Suprapubic skin (tissue), 4 donors: ENCODE results near the gene ANKS1A. TPM values are rescaled to one million over a fixed set of nuclear protein-coding genes. Genes with fewer than 3 reads are reported as not detected.
"Not testable (repeated sequence)": the region's sequence is repeated elsewhere in the genome, so short reads cannot be mapped to it uniquely, and the experiment has no call there.

ENCODE experiments used
- DNase-seq, 2 donors: peaks; one replicate each; pipeline ENCODE4 v3.0.0-alpha.2; 2019; ENCODE audit warnings: low spot score in 2 of 2
- H3K27ac ChIP-seq: fragments of 200-600 bp; sonication (generic); one replicate; pipeline ENCODE4 v1.5.1; 2019
- H3K27me3 ChIP-seq: fragments of 200-600 bp; sonication (generic); one replicate; pipeline ENCODE4 v1.5.1; 2019
- H3K36me3 ChIP-seq: fragments of 200-600 bp; sonication (generic); one replicate; pipeline ENCODE4 v1.5.1; 2019
- H3K4me1 ChIP-seq: fragments of 200-600 bp; sonication (generic); one replicate; pipeline ENCODE4 v1.5.1; 2019
- H3K4me3 ChIP-seq: fragments of 200-600 bp; sonication (generic); one replicate; pipeline ENCODE4 v1.5.1; 2019; ENCODE audit warnings: mild to moderate bottlenecking
- H3K9me3 ChIP-seq: fragments of 200-600 bp; sonication (generic); one replicate; pipeline ENCODE4 v1.5.1; 2019
- EP300 ChIP-seq: sonication (generic); formaldehyde crosslinking; IDR thresholded peaks from one replicate; pipeline ENCODE4 v1.6.1; 2017; ENCODE audit warnings: antibody characterized with exemption
- POLR2A ChIP-seq, 2 donors: fragments of 450-650 bp; IDR thresholded peaks; one replicate each; pipeline ENCODE4 v1.6.1; 2017; ENCODE audit warnings: antibody characterized with exemption in 2 of 2, mild to moderate bottlenecking in 2 of 2, moderate library complexity in 2 of 2
- POLR2AphosphoS5 ChIP-seq, 3 donors: sonication (generic); formaldehyde crosslinking; IDR thresholded peaks; one replicate each; pipeline ENCODE4 v1.6.1; 2017; ENCODE audit warnings: antibody characterized with exemption in 3 of 3
- WGBS: methylation state at CpG from one replicate; pipeline ENCODE4 v1.1.5; 2018; 5-methylcytosine and 5-hydroxymethylcytosine counted together
- total RNA-seq, 4 donors: library from RNA; depleted of rRNA; stranded (reverse); fragments of >200 nt; gene quantifications; one replicate each; pipeline ENCODE4 v1.1.0, GENCODE V29; 2016
- TF ChIP-seq, protein P1 (sequence below), 2 donors: fragments of 200-600 bp in 1 of 2; fragments of 450-650 bp in 1 of 2; sonication (generic) in 1 of 2; IDR thresholded peaks; one replicate each; pipeline ENCODE4 v1.5.1; 2016 to 2019; ENCODE audit warnings: antibody characterized with exemption in 2 of 2, mild to moderate bottlenecking in 1 of 2, moderate library complexity in 1 of 2

ANKS1A gene
- total RNA-seq, 4 donors from 2014 or later, result 24.7 to 34.6 (median 30.5) TPM

DNA sequence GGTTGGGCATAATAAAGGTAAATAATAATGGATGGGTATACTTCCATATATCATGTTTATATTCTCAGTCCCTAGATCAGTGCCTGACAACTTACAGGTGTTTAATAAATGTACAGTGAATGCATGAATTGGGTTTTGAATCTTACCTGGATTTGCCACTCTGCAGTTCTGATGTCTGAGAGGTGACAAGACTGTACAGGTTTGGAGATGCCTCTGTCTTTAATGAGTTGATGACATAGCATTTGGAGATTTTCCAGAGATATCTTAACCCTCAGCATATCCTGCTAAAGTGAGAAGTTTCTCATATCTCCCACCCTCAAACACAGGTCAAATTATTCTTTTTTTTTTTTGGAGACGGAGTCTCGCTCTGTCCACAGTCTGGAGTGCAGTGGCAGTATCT is 2.2 kb downstream of the ANKS1A start:
- WGBS, result 97% methylated on average over 2 of the region's 2 CpGs
- Histone ChIP-seq H3K9me3 (no peaks in the 10 kb centered on the region), H3K27me3 (no peaks in the 10 kb centered on the region), H3K4me1 (peaks cover 47% of the 10 kb centered on the region), H3K27ac (peak overlapping the region; percentile 31), H3K36me3 (no peaks in the 10 kb centered on the region), H3K4me3 (peak overlapping the region; percentile 98)
- TF ChIP-seq POLR2A (IDR thresholded peaks at IDR 0.05), result no peak
- no peak for TF ChIP-seq EP300
- TF ChIP-seq, protein P1, sequence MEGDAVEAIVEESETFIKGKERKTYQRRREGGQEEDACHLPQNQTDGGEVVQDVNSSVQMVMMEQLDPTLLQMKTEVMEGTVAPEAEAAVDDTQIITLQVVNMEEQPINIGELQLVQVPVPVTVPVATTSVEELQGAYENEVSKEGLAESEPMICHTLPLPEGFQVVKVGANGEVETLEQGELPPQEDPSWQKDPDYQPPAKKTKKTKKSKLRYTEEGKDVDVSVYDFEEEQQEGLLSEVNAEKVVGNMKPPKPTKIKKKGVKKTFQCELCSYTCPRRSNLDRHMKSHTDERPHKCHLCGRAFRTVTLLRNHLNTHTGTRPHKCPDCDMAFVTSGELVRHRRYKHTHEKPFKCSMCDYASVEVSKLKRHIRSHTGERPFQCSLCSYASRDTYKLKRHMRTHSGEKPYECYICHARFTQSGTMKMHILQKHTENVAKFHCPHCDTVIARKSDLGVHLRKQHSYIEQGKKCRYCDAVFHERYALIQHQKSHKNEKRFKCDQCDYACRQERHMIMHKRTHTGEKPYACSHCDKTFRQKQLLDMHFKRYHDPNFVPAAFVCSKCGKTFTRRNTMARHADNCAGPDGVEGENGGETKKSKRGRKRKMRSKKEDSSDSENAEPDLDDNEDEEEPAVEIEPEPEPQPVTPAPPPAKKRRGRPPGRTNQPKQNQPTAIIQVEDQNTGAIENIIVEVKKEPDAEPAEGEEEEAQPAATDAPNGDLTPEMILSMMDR (IDR thresholded peaks at IDR 0.05), result no peak
- no peak for TF ChIP-seq POLR2AphosphoS5 (IDR thresholded peaks at IDR 0.05)
- no peak for DNase-seq

DNA sequence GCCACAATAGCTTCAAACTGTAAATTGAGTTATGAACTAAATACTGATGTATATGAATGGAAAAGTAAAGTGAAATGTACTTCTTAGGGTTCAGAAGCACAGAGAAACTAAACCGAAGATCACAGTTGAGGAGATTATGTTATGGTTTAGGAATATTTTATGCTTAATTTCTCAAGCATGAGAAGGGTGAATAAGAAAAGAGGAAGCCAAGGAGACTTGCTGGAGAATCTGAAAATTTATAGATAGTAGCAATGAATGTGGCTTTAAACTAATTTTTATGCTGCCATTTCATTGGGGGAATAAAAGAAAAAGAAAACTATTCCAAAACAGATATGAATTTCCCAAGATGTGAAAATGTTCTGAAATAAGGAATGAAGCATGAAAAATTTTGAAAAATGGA is 5.6 kb downstream of the ANKS1A start:
- peaks cover 30% of the 10 kb centered on the region for H3K4me1 ChIP-seq
- H3K27me3 ChIP-seq, result no peaks in the 10 kb centered on the region
- WGBS, result 93% methylated on average over 1 of the region's 1 CpG

GRCh38 chr6:34897130-34897529 is 8.1 kb downstream of the ANKS1A start:
- 91% methylated on average over 1 of the region's 1 CpG for WGBS
- Histone ChIP-seq H3K9me3 (no peaks in the 10 kb centered on the region), H3K4me3 (no peak overlapping the region), H3K4me1 (peaks cover 6% of the 10 kb centered on the region), H3K27me3 (no peaks in the 10 kb centered on the region), H3K36me3 (no peaks in the 10 kb centered on the region), H3K27ac (no peak overlapping the region)
- no peak for DNase-seq
- TF ChIP-seq POLR2AphosphoS5 (IDR thresholded peaks at IDR 0.05) (no peak), EP300 (no peak), POLR2A (IDR thresholded peaks at IDR 0.05) (no peak)
- TF ChIP-seq, protein P1 (IDR thresholded peaks at IDR 0.05), result no peak

More for the DNA sequence above, 5.6 kb downstream of the ANKS1A start:
- H3K9me3 ChIP-seq, result no peaks in the 10 kb centered on the region
- H3K27ac ChIP-seq, result no peak overlapping the region
- no peak for DNase-seq
- H3K4me3 ChIP-seq, result no peak overlapping the region
- H3K36me3 ChIP-seq, result no peaks in the 10 kb centered on the region
- TF ChIP-seq POLR2AphosphoS5 (IDR thresholded peaks at IDR 0.05), result no peak
- no peak for TF ChIP-seq EP300
- no peak for TF ChIP-seq POLR2A (IDR thresholded peaks at IDR 0.05)
- TF ChIP-seq, protein P1 (IDR thresholded peaks at IDR 0.05), result no peak

DNA sequence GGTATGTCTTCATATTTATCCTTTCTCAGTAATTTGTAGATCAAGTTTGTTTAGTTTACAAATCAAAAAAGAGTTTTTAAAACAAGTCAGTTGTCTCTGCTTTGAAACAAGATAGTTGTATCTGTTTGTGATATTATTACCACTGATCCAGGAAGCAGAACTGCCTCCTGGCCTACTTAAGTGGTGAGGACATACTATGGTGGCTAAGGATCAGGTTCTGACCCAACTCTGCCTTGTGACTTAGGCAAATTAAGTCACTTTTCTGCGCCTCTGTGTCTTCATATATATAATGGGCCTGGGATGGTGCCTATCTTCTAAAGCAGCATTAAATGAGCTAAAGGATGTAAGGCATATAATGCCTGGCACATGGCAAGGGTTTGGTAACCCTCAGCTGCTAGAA is 8.7 kb downstream of the ANKS1A start:
- no peak for DNase-seq
- Histone ChIP-seq H3K4me1 (no peaks in the 10 kb centered on the region), H3K27me3 (no peaks in the 10 kb centered on the region), H3K9me3 (no peaks in the 10 kb centered on the region), H3K36me3 (no peaks in the 10 kb centered on the region), H3K27ac (no peak overlapping the region), H3K4me3 (no peak overlapping the region)
- WGBS, result 100% methylated on average over 1 of the region's 1 CpG
- TF ChIP-seq, protein P1 (IDR thresholded peaks at IDR 0.05), result no peak
- no peak for TF ChIP-seq POLR2AphosphoS5 (IDR thresholded peaks at IDR 0.05)
- no peak for TF ChIP-seq EP300
- TF ChIP-seq POLR2A (IDR thresholded peaks at IDR 0.05), result no peak

DNA sequence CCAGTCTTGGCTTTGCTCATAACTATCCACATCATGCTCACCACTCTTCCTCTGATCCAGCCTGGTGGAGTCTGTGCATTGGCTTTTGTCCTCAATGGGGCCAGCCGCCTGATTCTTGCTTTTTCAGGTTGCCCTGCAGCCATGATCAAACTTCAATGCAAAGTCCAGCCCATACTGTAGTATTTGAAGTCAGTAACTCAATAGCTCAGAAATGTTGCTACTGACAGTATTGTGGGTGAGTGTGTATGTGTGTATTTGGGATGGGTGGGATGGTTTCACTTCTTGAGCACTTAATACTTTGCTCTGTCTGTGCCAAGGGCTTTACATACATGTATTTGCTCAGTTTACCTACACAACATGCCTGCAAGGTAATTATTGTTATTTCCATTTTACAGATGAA is 10.7 kb downstream of the ANKS1A start:
- not testable (repeated sequence) for H3K27ac ChIP-seq, H3K27me3 ChIP-seq, H3K9me3 ChIP-seq, H3K36me3 ChIP-seq, DNase-seq, H3K4me3 ChIP-seq, H3K4me1 ChIP-seq
- WGBS, result 88% methylated on average over 1 of the region's 1 CpG
